Measurements from ENCODE around the gene STARD3NL.

STARD3NL gene

DNA sequence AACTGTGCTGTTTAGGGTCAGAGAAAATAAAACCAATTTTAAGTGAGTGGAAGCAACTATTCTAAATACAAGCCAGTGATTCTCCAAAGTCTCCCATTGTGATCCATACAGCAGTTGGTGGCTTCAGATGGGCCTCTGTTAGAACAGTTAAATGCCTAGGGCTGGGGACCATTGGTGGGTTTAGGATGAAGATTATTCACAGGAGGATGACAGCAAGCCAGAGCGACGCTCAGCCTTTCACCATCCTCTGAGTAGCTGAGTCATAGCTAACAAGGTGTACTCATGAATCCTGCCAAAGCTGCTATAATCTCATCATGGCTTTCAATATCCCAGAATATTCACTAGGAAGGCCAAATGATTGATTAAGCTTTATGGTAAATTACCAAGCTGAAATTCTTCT lies 39.6 kb downstream of the STARD3NL start:
- Histone ChIP-seq H3K4me1 (ENCODE audit: control extremely low read depth in 1 of 4, control insufficient read depth in 4 of 4, insufficient read depth in 4 of 4, low read length in 3 of 4) (peaks cover 9 to 27% (median 21%) of the 10 kb centered on the region in 4 experiments), H3K27me3 (replicated peaks in 2 of 5; ENCODE audit: control insufficient read depth in 4 of 5, insufficient read depth in 5 of 5, low read length in 4 of 5) (no peaks in the 10 kb centered on the region), H3K36me3 (ENCODE audit: control insufficient read depth in 4 of 4, insufficient read depth in 4 of 4, low read length in 3 of 4) (peaks cover 33 to 81% (median 53%) of the 10 kb centered on the region in 4 experiments), H3K4me3 (ENCODE audit: control insufficient read depth in 1 of 7, extremely low read depth in 1 of 7, insufficient read depth in 4 of 7, low read depth in 2 of 7, low read length in 6 of 7) (no peak overlapping the region), H3K9me3 (ENCODE audit: control extremely low read depth in 1 of 5, control insufficient read depth in 4 of 5, insufficient read depth in 2 of 5, low read depth in 1 of 5, low read length in 4 of 5) (no peaks in the 10 kb centered on the region), H3K27ac (ENCODE audit: insufficient read depth in 1 of 2, low read depth in 1 of 2, low read length in 2 of 2, poor library complexity in 1 of 2, severe bottlenecking in 2 of 2) (no peak overlapping the region)
- no peak for DNase-seq
- ChIA-PET POLR2A (interaction anchor here (1.1 kb wide), 1 partner anchor 108 kb away, joined by 3 read pairs; no protein-coding TSS in a partner anchor), CTCF (interaction anchor here (0.7 to 9.2 kb wide), 20 partner anchors 11 to 315 kb away, joined by 3 to 83 read pairs (median 9); no protein-coding TSS in a partner anchor)
- 90% methylated on average over 2 of the region's 2 CpGs for WGBS (ENCODE audit: insufficient coverage)

DNA sequence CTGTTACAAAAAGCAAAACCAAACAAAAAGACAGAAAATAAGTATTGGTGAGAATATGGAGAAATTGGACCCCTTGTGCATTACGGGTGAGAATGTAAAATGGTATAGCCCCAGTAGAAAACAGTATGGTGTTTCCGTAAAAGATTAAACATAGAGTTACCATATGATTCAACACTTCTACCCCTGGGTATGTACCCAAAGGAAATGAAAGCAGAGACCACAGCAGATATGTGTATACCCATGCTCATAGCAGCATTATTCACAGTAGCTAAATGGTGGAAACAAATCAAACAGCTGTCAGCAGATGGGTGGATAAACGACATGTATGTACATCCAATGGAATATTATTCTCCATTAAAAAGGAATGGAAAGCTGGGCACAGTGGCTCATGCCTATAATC lies 42.4 kb downstream of the STARD3NL start:
- H3K27me3 ChIP-seq (replicated peaks in 2 of 5; ENCODE audit: control insufficient read depth in 4 of 5, insufficient read depth in 5 of 5, low read length in 4 of 5) = no peaks in the 10 kb centered on the region
- DNase-seq = no peak
- WGBS (ENCODE audit: insufficient coverage) = 100% methylated on average over 3 of the region's 3 CpGs
- POLR2A ChIA-PET = no interaction called here
- peaks cover 13 to 31% (median 23%) of the 10 kb centered on the region in 4 experiments for H3K4me1 ChIP-seq (ENCODE audit: control extremely low read depth in 1 of 4, control insufficient read depth in 4 of 4, insufficient read depth in 4 of 4, low read length in 3 of 4)
- H3K36me3 ChIP-seq (ENCODE audit: control insufficient read depth in 4 of 4, insufficient read depth in 4 of 4, low read length in 3 of 4) = peaks cover 30 to 87% (median 59%) of the 10 kb centered on the region in 4 experiments
- no peak overlapping the region for H3K4me3 ChIP-seq (ENCODE audit: control insufficient read depth in 1 of 7, extremely low read depth in 1 of 7, insufficient read depth in 4 of 7, low read depth in 2 of 7, low read length in 6 of 7)
- no peaks in the 10 kb centered on the region for H3K9me3 ChIP-seq (ENCODE audit: control extremely low read depth in 1 of 5, control insufficient read depth in 4 of 5, insufficient read depth in 2 of 5, low read depth in 1 of 5, low read length in 4 of 5)
- CTCF ChIA-PET = interaction anchor here (0.6 to 9.2 kb wide), 12 partner anchors 33 to 318 kb away, joined by 3 to 83 read pairs (median 5); no protein-coding TSS in a partner anchor
- H3K27ac ChIP-seq (ENCODE audit: insufficient read depth in 1 of 2, low read depth in 1 of 2, low read length in 2 of 2, poor library complexity in 1 of 2, severe bottlenecking in 2 of 2) = no peak overlapping the region

DNA sequence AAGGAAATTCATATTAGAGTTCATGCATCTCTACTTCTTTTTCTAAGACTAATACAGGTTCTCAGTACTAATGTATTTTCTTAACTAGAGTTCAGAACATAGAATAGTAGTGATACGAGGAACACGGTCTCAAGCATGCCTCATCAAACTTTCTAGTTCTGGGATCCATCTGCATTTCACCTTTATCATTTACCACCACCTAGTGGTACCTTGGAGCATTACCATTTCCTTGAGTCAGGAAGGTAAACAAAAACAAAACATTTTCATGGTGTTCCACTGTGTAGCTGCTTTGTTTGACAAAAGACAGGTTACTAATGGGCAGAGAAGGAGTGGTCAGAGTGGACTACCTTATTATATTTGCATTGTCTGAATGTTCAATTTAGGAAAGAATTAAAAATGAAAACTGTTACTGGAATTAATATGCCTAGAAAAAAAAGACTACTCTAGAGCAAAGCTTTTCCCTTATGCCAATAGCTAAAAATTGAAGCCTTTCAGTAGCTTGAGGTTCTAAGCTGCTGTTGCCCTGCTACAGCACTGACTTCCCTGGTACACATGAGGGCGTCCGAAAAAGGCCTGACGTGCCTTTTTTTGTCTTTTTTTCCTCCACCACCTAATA lies 44.5 kb downstream of the STARD3NL start:
- peak overlapping the region in 1 of 2 experiments; percentile 52 for H3K27ac ChIP-seq (ENCODE audit: insufficient read depth in 1 of 2, low read depth in 1 of 2, low read length in 2 of 2, poor library complexity in 1 of 2, severe bottlenecking in 2 of 2)
- no CpG with 5 or more reads among the region's 5 CpGs for whole genome bisulfite sequencing (ENCODE audit: insufficient coverage)
- POLR2A ChIA-PET = no interaction called here

DNA sequence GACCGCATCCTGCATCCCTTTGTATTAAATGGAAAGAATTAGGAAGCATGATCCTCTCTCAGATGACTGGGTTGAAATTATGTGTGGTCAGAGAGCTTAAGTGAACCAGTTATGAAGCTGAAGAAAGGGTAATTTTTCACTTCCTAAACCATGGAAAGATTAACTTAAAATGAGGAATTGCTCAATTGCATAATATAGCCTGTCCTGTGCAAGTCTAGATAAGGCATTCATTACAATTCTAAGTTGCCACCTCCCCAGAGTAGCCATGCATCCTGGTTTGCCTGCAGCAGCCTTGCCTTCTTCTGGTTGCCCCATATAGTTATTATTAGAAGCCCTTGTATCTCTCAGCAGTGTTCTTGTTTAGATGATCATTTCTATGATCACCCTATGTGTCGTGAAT lies 45.3 kb downstream of the STARD3NL start:
- CTCF ChIA-PET = interaction anchor here (0.9 to 9.2 kb wide), 29 partner anchors 8 to 327 kb away, joined by 3 to 83 read pairs (median 5); no protein-coding TSS in a partner anchor
- 100% methylated on average over 1 of the region's 2 CpGs for WGBS (ENCODE audit: insufficient coverage)

More for the DNA sequence above, 44.5 kb downstream of the STARD3NL start:
- Histone ChIP-seq H3K27me3 (replicated peaks in 2 of 5; ENCODE audit: control insufficient read depth in 4 of 5, insufficient read depth in 5 of 5, low read length in 4 of 5) (no peaks in the 10 kb centered on the region), H3K4me3 (ENCODE audit: control insufficient read depth in 1 of 7, extremely low read depth in 1 of 7, insufficient read depth in 4 of 7, low read depth in 2 of 7, low read length in 6 of 7) (no peak overlapping the region), H3K9me3 (ENCODE audit: control extremely low read depth in 1 of 5, control insufficient read depth in 4 of 5, insufficient read depth in 2 of 5, low read depth in 1 of 5, low read length in 4 of 5) (no peaks in the 10 kb centered on the region), H3K36me3 (ENCODE audit: control insufficient read depth in 4 of 4, insufficient read depth in 4 of 4, low read length in 3 of 4) (peaks cover 30 to 89% (median 57%) of the 10 kb centered on the region in 4 experiments), H3K4me1 (ENCODE audit: control extremely low read depth in 1 of 4, control insufficient read depth in 4 of 4, insufficient read depth in 4 of 4, low read length in 3 of 4) (peaks cover 0 to 16% (median 6%) of the 10 kb centered on the region in 4 experiments)
- DNase-seq = peak; percentile 66 to 78 (median 71)
- CTCF ChIA-PET = interaction anchor here (0.6 to 9.2 kb wide), 35 partner anchors 9 to 326 kb away, joined by 3 to 83 read pairs (median 4); no protein-coding TSS in a partner anchor

DNA sequence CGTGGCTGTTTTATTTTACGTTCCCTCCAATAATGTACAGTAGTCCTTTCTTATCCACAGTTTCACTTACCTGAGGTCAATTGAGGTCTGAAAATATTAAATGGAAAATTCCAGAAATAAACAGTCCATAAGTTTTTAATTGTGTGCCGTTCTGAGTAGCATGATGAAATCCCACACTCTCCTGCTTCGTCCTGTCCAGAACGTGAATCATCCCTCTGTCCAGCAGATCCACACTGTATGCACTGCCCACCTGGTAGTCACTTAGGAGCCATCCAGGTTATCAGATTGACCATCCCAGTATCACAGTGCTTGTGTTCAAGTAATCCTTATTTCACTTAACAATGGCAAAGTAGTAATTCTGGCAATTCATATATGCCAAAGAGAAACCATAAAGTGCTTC lies 46.3 kb downstream of the STARD3NL start:
- Histone ChIP-seq H3K27me3 (replicated peaks in 2 of 5; ENCODE audit: control insufficient read depth in 4 of 5, insufficient read depth in 5 of 5, low read length in 4 of 5) (no peaks in the 10 kb centered on the region), H3K36me3 (ENCODE audit: control insufficient read depth in 4 of 4, insufficient read depth in 4 of 4, low read length in 3 of 4) (peaks cover 25 to 86% (median 50%) of the 10 kb centered on the region in 4 experiments), H3K4me1 (ENCODE audit: control extremely low read depth in 1 of 4, control insufficient read depth in 4 of 4, insufficient read depth in 4 of 4, low read length in 3 of 4) (peaks cover 0 to 20% (median 7%) of the 10 kb centered on the region in 4 experiments), H3K27ac (ENCODE audit: insufficient read depth in 1 of 2, low read depth in 1 of 2, low read length in 2 of 2, poor library complexity in 1 of 2, severe bottlenecking in 2 of 2) (no peak overlapping the region), H3K9me3 (ENCODE audit: control extremely low read depth in 1 of 5, control insufficient read depth in 4 of 5, insufficient read depth in 2 of 5, low read depth in 1 of 5, low read length in 4 of 5) (no peaks in the 10 kb centered on the region), H3K4me3 (ENCODE audit: control insufficient read depth in 1 of 7, extremely low read depth in 1 of 7, insufficient read depth in 4 of 7, low read depth in 2 of 7, low read length in 6 of 7) (no peak overlapping the region)
- ChIA-PET CTCF (interaction anchor here (1.4 to 2.3 kb wide), 3 partner anchors 88 to 145 kb away, joined by 5 to 17 read pairs (median 7); no protein-coding TSS in a partner anchor), POLR2A (no interaction called here)
- 100% methylated on average over 3 of the region's 5 CpGs for WGBS (ENCODE audit: insufficient coverage)
- DNase-seq = no peak

More for the DNA sequence above, 45.3 kb downstream of the STARD3NL start:
- Histone ChIP-seq H3K9me3 (ENCODE audit: control extremely low read depth in 1 of 5, control insufficient read depth in 4 of 5, insufficient read depth in 2 of 5, low read depth in 1 of 5, low read length in 4 of 5) (no peaks in the 10 kb centered on the region), H3K4me1 (ENCODE audit: control extremely low read depth in 1 of 4, control insufficient read depth in 4 of 4, insufficient read depth in 4 of 4, low read length in 3 of 4) (peaks cover 0 to 15% (median 5%) of the 10 kb centered on the region in 4 experiments), H3K27ac (ENCODE audit: insufficient read depth in 1 of 2, low read depth in 1 of 2, low read length in 2 of 2, poor library complexity in 1 of 2, severe bottlenecking in 2 of 2) (no peak overlapping the region), H3K36me3 (ENCODE audit: control insufficient read depth in 4 of 4, insufficient read depth in 4 of 4, low read length in 3 of 4) (peaks cover 28 to 86% (median 57%) of the 10 kb centered on the region in 4 experiments), H3K4me3 (ENCODE audit: control insufficient read depth in 1 of 7, extremely low read depth in 1 of 7, insufficient read depth in 4 of 7, low read depth in 2 of 7, low read length in 6 of 7) (no peak overlapping the region), H3K27me3 (replicated peaks in 2 of 5; ENCODE audit: control insufficient read depth in 4 of 5, insufficient read depth in 5 of 5, low read length in 4 of 5) (no peaks in the 10 kb centered on the region)
- no peak for DNase-seq
- POLR2A ChIA-PET = interaction anchor here (0.6 kb wide), 1 partner anchor 83 kb away, joined by 3 read pairs; no protein-coding TSS in a partner anchor

DNA sequence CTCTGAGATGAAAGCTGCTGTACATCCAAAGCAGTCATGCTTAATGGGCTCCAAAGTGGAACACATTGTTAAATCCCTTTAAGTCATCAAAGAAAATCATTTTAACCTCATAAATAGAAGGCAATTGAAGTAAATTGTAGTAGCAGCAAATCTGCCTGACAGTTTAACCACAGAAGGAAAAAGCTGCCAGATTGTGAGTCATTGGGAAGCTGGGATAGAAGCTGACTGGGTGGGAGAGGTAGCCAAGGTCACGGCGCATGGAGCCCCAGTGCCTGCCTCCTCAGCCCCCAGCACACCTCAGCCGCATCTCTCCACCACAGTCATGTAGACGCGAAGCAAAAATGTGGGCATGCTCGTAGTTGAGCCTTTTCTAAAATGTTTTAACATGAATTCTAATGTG lies 51.3 kb downstream of the STARD3NL start:
- ChIA-PET POLR2A (no interaction called here), CTCF (interaction anchor here (0.7 to 2.4 kb wide), 7 partner anchors 9 to 106 kb away, joined by 3 to 11 read pairs (median 4); no protein-coding TSS in a partner anchor)
- H3K9me3 ChIP-seq (ENCODE audit: control extremely low read depth in 1 of 5, control insufficient read depth in 4 of 5, insufficient read depth in 2 of 5, low read depth in 1 of 5, low read length in 4 of 5) = no peaks in the 10 kb centered on the region
- H3K27ac ChIP-seq (ENCODE audit: insufficient read depth in 1 of 2, low read depth in 1 of 2, low read length in 2 of 2, poor library complexity in 1 of 2, severe bottlenecking in 2 of 2) = no peak overlapping the region
- no peaks in the 10 kb centered on the region for H3K27me3 ChIP-seq (replicated peaks in 2 of 5; ENCODE audit: control insufficient read depth in 4 of 5, insufficient read depth in 5 of 5, low read length in 4 of 5)
- peaks cover 21 to 54% (median 29%) of the 10 kb centered on the region in 4 experiments for H3K4me1 ChIP-seq (ENCODE audit: control extremely low read depth in 1 of 4, control insufficient read depth in 4 of 4, insufficient read depth in 4 of 4, low read length in 3 of 4)
- peaks cover 10 to 62% (median 31%) of the 10 kb centered on the region in 4 experiments for H3K36me3 ChIP-seq (ENCODE audit: control insufficient read depth in 4 of 4, insufficient read depth in 4 of 4, low read length in 3 of 4)
- H3K4me3 ChIP-seq (ENCODE audit: control insufficient read depth in 1 of 7, extremely low read depth in 1 of 7, insufficient read depth in 4 of 7, low read depth in 2 of 7, low read length in 6 of 7) = no peak overlapping the region
- DNase-seq = peak in 1 of 3 donors; percentile 35
- WGBS (ENCODE audit: insufficient coverage) = 100% methylated on average over 3 of the region's 6 CpGs
